ENCODE data around the gene FOXK2. TPM values are rescaled to one million over a fixed set of nuclear protein-coding genes. Genes with fewer than 3 reads are reported as not detected.
"Not testable (repeated sequence)": the region's sequence is repeated elsewhere in the genome, so short reads cannot be mapped to it uniquely, and the experiment has no call there.

FOXK2 gene
- total RNA-seq, 2 experiments from 2014 or later, result 58.1 to 75.4 TPM

DNA sequence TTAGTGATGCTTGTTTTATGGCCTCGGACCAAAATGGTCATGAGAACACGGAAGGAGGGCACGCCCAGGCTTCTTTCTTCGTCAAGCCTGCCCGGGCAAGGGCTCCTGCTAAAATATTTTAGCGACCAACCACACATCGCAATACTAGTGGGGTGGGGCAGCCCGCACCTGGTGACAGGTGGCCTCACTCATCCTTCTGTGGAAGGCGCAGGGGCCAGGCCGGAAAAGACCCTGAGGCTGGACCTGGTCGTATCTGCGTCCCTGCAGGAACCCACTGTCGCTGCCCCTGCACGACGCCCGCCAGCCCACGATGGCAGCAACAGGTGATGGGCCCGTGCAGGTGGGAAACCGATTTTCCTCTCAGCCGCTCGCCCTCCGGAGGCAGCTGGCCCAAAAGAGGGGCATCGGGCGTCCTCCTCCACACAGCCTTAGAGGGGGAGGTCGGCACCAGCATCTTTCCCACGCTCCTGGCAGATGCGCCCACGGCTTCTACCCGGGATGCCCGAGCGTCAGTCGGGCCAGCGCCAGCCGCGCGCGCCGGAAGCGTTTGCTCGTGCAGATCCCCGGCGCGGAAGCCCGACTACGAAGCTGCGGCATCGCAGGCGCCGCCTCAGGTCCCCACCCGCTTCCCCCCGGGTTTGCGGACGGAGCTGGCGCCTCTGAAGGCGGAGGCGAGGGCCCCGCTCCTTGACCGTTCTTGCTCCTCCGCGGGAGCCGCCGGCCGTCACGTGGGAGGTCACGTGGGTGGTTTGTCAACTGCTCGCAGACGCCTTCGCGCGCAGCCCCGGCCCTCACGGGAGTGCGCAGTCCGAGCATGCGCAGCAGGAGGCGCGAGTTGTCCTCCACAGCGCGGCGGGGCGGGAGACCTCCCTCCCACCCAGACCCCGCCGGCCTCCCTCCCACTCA is 22.8 kb upstream of the FOXK2 start:
- peak; percentile 70 for ATAC-seq
- Mint-ChIP-seq H3K9me3 (ENCODE audit: low read depth) (no peaks in the 10 kb centered on the region), H3K27me3 (no peaks in the 10 kb centered on the region), H3K36me3 (ENCODE audit: low read depth) (no peaks in the 10 kb centered on the region), H3K4me3 (peak overlapping the region; percentile 76), H3K27ac (peak overlapping the region; percentile 70), H3K4me1 (peaks cover 14% of the 10 kb centered on the region)
- intact Hi-C loops (cut with DNase I, micrococcal nuclease), result loop anchor here (1.0 to 5.0 kb wide), 7 partner anchors 10 to 626 kb away; partner anchors contain the start of genes FOXK2 (in 2 of the 2), ARHGDIA (in 1 of the 2), HEXD (in 1 of the 2) and NARF (in 1 of the 2)
- peak; percentile 95 for DNase-seq
- CTCF ChIA-PET, result interaction anchor here (0.6 to 1.2 kb wide), 5 partner anchors 9 to 96 kb away, joined by 3 to 4 read pairs (median 3); no protein-coding TSS in a partner anchor
- POLR2A ChIA-PET, result no interaction called here

DNA sequence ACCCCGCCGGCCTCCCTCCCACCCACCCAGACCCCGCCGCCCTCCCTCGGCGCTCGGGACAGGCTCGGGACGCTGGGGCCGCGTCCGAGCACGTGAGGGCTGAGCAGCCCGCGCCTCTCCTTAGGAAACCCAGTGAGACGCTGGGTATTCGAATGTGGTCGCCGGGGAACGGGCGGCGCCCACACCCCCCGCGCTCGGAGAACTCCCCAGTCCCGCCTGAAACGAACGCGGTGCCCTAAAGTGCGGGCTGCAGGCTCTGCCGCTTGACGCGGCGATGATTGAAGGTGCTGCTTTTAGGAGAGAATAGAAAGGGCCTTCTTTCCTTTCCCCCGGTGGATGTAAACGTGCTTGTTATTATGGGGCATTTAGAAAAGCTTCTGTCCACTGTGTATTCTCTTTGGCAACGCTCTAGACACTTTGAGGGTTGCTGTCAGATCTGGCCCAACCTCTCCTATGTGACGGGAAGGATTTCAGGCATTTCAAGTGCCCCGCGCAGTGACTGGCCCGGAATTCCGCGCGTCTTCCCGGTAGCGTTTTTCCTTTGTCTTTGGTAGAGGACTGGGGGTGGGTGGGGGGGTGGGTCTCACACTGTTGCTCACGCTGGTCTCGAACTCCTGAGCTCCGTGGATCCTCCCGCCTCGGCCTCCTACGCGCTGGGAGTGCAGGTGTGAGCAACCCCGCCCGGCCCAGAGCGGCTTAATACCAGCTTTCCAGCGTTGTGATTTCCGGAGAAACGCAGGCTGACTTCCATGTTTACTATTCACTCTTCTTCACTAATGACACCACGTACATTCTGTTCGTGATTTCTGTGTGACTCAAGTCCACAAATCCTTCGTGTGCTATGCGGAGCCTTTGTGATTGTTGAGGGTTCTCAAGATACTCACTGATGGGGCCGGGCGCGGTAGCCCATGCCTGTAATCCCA is 21.8 kb upstream of the FOXK2 start:
- intact Hi-C loops (cut with DNase I, micrococcal nuclease), result loop anchor here (1.0 to 5.0 kb wide), 7 partner anchors 9 to 627 kb away; partner anchors contain the start of genes FOXK2 (in 2 of the 2), ARHGDIA (in 1 of the 2), HEXD (in 1 of the 2) and NARF (in 1 of the 2)
- H3K9me3 Mint-ChIP-seq (ENCODE audit: low read depth), result no peaks in the 10 kb centered on the region
- peaks cover 14% of the 10 kb centered on the region for H3K4me1 Mint-ChIP-seq
- ChIA-PET CTCF (interaction anchor here (0.6 to 1.0 kb wide), 2 partner anchors 9 to 97 kb away, joined by 3 to 4 read pairs; no protein-coding TSS in a partner anchor), POLR2A (interaction anchor here (0.9 kb wide), 1 partner anchor 21 kb away, joined by 3 read pairs; the partner anchor contains the start of gene FOXK2)
- ATAC-seq (peak; percentile 16), DNase-seq (peak; percentile 66)
- H3K36me3 Mint-ChIP-seq (ENCODE audit: low read depth), result no peaks in the 10 kb centered on the region
- no peaks in the 10 kb centered on the region for H3K27me3 Mint-ChIP-seq
- H3K4me3 Mint-ChIP-seq, result peak overlapping the region; percentile 76
- peak overlapping the region; percentile 83 for H3K27ac Mint-ChIP-seq

DNA sequence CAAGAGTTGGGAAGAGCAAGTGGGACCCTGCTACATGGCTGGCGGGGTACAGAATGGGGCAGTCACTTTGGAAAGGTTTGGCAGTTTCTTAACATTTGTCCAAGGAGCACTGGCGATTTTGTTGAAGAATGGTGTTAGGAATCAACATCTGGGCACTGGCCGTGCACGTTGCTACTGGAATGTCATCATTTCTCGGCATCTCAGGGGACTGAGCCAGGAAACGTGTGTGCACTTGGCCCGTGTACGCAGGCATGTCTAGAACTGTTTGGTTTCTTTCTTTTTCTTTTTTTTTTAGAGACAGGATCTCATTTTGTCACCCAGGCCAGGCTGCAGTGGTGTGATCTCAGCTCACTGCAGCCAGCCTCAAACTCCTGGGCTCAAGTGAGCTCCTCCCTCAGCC is 17.3 kb upstream of the FOXK2 start:
- H3K27me3 Mint-ChIP-seq, result no peaks in the 10 kb centered on the region
- CTCF ChIA-PET, result interaction anchor here (1.4 kb wide), 1 partner anchor 52 kb away, joined by 3 read pairs; no protein-coding TSS in a partner anchor
- no peaks in the 10 kb centered on the region for H3K9me3 Mint-ChIP-seq (ENCODE audit: low read depth)
- no peak for ATAC-seq
- intact Hi-C loops (cut with DNase I, micrococcal nuclease), result no loop called here
- no peak for DNase-seq
- H3K4me3 Mint-ChIP-seq, result no peak overlapping the region
- H3K36me3 Mint-ChIP-seq (ENCODE audit: low read depth), result no peaks in the 10 kb centered on the region
- POLR2A ChIA-PET, result no interaction called here
- H3K27ac Mint-ChIP-seq, result no peak overlapping the region
- H3K4me1 Mint-ChIP-seq, result peaks cover 16% of the 10 kb centered on the region

DNA sequence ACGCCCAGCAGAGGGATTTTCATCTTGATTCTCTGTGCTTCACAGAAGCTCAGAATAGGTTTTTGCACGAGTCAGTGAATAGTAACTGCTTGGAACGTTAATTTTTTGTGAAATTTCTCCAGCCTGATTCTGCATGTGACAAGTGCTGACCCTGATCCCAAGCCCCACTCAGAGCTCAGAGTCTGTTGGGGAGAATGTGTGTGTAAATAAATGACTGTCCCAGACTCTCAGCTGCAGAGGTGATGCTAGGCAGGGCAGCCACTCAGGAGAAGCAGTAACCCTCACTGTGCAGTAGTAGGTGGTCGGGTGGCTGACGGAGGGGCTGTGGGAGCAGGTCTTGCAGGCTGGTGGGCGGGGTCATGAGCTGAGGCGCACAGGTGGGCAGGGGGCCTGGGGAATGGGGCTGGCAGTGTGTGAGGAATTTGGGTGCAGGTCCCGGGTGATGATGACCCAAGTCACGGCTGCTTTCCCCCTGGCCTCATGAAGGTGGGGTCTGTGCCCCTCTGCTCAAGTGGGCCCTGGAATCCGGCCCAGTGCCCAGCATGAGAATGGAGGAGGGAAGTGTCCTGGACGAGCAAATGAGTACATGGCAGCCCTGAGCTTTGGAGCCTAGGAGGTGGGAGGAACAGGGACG is 16.3 kb upstream of the FOXK2 start:
- Mint-ChIP-seq H3K36me3 (ENCODE audit: low read depth) (no peaks in the 10 kb centered on the region), H3K27me3 (no peaks in the 10 kb centered on the region), H3K4me1 (peaks cover 12% of the 10 kb centered on the region), H3K4me3 (no peak overlapping the region), H3K9me3 (ENCODE audit: low read depth) (no peaks in the 10 kb centered on the region), H3K27ac (no peak overlapping the region)
- no peak for DNase-seq
- no peak for ATAC-seq
- CTCF ChIA-PET, result interaction anchor here (1.3 to 1.4 kb wide), 2 partner anchors 16 to 51 kb away, joined by 3 read pairs; no protein-coding TSS in a partner anchor
- POLR2A ChIA-PET, result no interaction called here
- intact Hi-C loops (cut with DNase I, micrococcal nuclease), result no loop called here

DNA sequence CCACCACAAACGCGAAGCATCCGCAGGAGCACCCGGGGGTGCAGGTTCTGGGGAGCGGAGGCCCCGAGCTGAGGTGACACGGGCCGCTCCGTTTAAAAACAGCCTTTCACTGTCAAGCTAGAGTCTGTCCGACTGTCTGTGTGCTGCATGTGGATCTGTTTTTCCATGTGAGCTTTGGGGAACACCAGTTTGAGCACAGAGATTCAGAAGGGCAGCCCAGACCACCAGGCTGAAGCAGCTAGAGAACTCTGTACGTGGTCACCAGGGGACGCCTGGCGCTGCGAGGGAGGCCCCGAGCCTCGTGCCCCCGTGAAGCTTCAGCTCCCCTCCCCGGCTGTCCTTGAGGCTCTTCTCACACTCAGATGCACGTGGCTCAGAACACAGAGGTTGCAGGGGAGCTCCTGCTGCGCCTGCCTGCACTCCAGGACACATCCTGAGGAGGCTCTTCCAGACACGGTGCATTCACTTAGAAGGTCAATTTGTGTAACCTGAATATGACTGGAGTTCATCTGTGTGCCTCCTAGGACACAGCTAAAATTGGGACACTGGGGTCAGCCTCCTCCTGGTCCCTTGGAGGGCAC is 15.7 kb upstream of the FOXK2 start:
- intact Hi-C loops (cut with DNase I, micrococcal nuclease), result no loop called here
- ChIA-PET CTCF (interaction anchor here (1.3 kb wide), 1 partner anchor 15 kb away, joined by 3 read pairs; no protein-coding TSS in a partner anchor), POLR2A (no interaction called here)
- Mint-ChIP-seq H3K9me3 (ENCODE audit: low read depth) (no peaks in the 10 kb centered on the region), H3K4me1 (peaks cover 12% of the 10 kb centered on the region), H3K27me3 (no peaks in the 10 kb centered on the region), H3K27ac (no peak overlapping the region), H3K36me3 (ENCODE audit: low read depth) (no peaks in the 10 kb centered on the region), H3K4me3 (no peak overlapping the region)
- DNase-seq, result no peak
- ATAC-seq, result no peak

DNA sequence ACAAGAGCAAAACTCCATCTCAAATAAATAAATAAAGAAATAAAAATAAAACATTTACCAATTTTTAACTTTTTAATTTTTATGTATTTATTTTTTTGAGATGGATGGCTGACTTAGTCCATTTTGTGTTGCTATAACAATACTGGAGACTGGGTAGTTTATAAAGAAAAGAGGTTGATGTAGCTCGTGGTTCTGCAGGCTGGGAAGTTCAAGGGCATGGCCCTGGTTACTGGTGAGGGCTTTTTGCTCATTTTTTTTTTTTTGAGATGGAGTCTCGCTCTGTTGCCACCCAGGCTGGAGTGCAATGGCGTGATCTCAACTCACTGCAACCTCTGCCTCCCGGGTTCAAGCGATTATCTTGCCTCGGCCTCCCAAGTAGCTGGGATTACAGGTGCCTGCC is 14.2 kb upstream of the FOXK2 start:
- Mint-ChIP-seq H3K27me3 (no peaks in the 10 kb centered on the region), H3K4me3 (no peak overlapping the region), H3K4me1 (peaks cover 9% of the 10 kb centered on the region), H3K27ac (no peak overlapping the region), H3K36me3 (ENCODE audit: low read depth) (no peaks in the 10 kb centered on the region), H3K9me3 (ENCODE audit: low read depth) (no peaks in the 10 kb centered on the region)
- intact Hi-C loops (cut with DNase I, micrococcal nuclease), result no loop called here
- ATAC-seq (no peak), DNase-seq (no peak)
- CTCF ChIA-PET, result interaction anchor here (1.1 to 1.5 kb wide), 2 partner anchors 31 to 49 kb away, joined by 3 read pairs; no protein-coding TSS in a partner anchor
- POLR2A ChIA-PET, result interaction anchor here (0.6 kb wide), 1 partner anchor 11 kb away, joined by 6 read pairs; no protein-coding TSS in a partner anchor

DNA sequence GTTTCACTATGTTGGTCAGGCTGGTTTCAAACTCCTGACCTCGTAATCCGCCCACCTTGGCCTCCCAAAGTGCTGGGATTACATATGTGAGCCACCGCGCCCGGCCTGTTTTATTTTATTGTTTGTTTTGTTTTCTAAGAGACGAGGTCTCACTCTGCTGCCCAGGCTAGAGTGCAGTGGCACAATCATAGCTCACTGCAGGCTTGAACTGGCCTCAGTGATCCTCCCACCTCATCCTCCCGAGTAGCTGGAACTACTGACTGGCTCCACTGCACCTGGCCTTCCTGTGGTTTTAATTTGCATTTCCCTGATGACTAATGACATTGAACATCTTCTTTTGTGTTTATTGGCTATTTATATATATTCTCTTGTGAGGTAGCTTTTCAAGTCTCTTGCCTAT is 13.1 kb upstream of the FOXK2 start:
- H3K4me3 Mint-ChIP-seq; H3K36me3 Mint-ChIP-seq (ENCODE audit: low read depth); H3K27ac Mint-ChIP-seq; H3K27me3 Mint-ChIP-seq; H3K9me3 Mint-ChIP-seq (ENCODE audit: low read depth); POLR2A ChIA-PET: not testable (repeated sequence)
- intact Hi-C loops (cut with DNase I, micrococcal nuclease), result loop anchor here in 1 of 2 experiments (1.0 kb wide), 2 partner anchors 9 to 13 kb away; partner anchors contain the start of gene FOXK2
- H3K4me1 Mint-ChIP-seq, result peaks cover 13% of the 10 kb centered on the region
- DNase-seq (peak; percentile 76), ATAC-seq (peak; percentile 97)
- CTCF ChIA-PET, result interaction anchor here (0.6 to 1.5 kb wide), 7 partner anchors 9 to 84 kb away, joined by 3 to 4 read pairs (median 3); no protein-coding TSS in a partner anchor

DNA sequence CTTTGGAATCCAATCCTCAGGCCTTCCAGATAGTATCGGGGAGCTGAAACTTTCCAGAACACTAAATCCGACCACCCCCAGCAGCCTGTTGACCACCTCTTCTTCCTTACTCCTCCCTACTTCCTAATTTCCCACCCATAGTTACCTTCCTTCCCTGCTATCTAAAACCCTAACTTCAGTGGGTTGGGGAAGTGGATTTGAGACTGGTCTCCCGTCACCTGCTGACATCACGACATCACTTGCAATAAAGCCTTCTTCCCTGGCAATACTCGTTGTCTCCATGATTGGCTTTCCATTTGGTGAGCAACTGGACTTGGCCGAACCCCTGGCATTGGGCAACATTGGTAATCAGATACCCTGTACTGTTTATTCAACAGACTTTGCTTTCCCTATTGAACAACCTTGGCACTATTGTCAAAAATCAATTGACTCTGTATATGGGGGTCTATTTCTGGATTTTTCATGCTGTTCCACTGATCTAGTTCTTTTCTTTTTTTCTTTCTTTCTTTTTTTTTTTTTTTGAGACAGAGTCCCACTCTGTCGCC is 11.8 kb upstream of the FOXK2 start:
- no peaks in the 10 kb centered on the region for H3K9me3 Mint-ChIP-seq (ENCODE audit: low read depth)
- H3K36me3 Mint-ChIP-seq (ENCODE audit: low read depth), result no peaks in the 10 kb centered on the region
- ATAC-seq (no peak), DNase-seq (no peak)
- H3K4me1 Mint-ChIP-seq, result peaks cover 14% of the 10 kb centered on the region
- no peak overlapping the region for H3K27ac Mint-ChIP-seq
- ChIA-PET POLR2A (no interaction called here), CTCF (interaction anchor here (0.7 kb wide), 2 partner anchors 39 to 43 kb away, joined by 3 read pairs; no protein-coding TSS in a partner anchor)
- intact Hi-C loops (cut with DNase I, micrococcal nuclease), result no loop called here
- no peak overlapping the region for H3K4me3 Mint-ChIP-seq
- H3K27me3 Mint-ChIP-seq, result no peaks in the 10 kb centered on the region

DNA sequence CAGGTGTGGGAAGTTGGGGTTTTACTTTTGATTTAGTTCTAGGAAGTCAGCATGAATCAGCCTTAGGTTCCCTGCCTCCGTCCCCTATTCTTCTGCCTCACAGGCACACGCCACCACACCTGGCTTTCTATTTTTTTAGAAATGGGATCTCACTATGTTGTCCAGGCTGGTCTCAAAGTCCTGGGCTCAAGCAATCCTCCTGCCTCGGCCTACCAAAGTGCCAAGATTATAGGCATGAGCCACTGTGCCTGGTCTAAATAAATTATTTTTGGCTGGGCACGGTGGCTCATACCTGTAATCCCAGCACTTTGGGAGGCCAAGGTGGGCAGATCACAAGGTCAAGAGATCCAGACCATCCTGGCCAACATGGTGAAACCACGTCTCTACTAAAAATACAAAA is 7.9 kb upstream of the FOXK2 start:
- H3K4me1 Mint-ChIP-seq; H3K27me3 Mint-ChIP-seq; H3K4me3 Mint-ChIP-seq; intact Hi-C loops (cut with DNase I, micrococcal nuclease); ATAC-seq; DNase-seq; POLR2A ChIA-PET; H3K9me3 Mint-ChIP-seq (ENCODE audit: low read depth); H3K27ac Mint-ChIP-seq; H3K36me3 Mint-ChIP-seq (ENCODE audit: low read depth): not testable (repeated sequence)
- CTCF ChIA-PET, result interaction anchor here (0.8 kb wide), 1 partner anchor 12 kb away, joined by 3 read pairs; no protein-coding TSS in a partner anchor

DNA sequence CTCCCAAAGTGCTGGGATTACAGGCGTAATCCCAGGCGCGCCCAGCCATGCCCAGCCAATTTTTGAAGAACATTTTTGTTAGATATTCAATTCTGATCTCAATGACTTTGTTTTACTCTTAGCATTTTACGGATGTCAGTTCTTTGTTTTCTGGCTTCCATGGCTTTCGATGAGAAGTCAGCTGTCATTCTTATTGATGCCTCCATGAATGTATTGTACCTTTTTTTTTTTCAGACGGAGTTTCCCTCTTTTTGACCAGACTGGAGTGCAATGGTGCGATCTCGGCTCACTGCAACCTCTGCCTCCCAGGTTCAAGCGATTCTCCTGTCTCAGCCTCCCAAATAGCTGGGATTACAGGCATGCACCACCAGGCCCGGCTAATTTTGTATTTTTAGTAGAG is 5.7 kb upstream of the FOXK2 start:
- H3K27me3 Mint-ChIP-seq; H3K36me3 Mint-ChIP-seq (ENCODE audit: low read depth); H3K4me1 Mint-ChIP-seq; H3K27ac Mint-ChIP-seq; H3K9me3 Mint-ChIP-seq (ENCODE audit: low read depth); DNase-seq; ATAC-seq; H3K4me3 Mint-ChIP-seq: not testable (repeated sequence)
- intact Hi-C loops (cut with DNase I, micrococcal nuclease), result loop anchor here in 1 of 2 experiments (2.0 kb wide), 1 partner anchor 13 kb away; no protein-coding TSS in a partner anchor
- ChIA-PET CTCF (interaction anchor here (0.5 kb wide), 1 partner anchor 14 kb away, joined by 3 read pairs; no protein-coding TSS in a partner anchor), POLR2A (interaction anchor here (1.1 kb wide), 1 partner anchor 21 kb away, joined by 4 read pairs; no protein-coding TSS in a partner anchor)
